Measurements from ENCODE around the gene ADK.

GRCh38 chr10:74623786-74624185, 472.8 kb downstream of the ADK start:
- TF ChIP-seq POLR2AphosphoS5 (IDR thresholded peaks at IDR 0.05) = no peak
- no peak for TF ChIP-seq CTCF (IDR thresholded peaks at IDR 0.05 in 8 of 11, conservative IDR thresholded peaks at IDR 0.05 in 3 of 11)
